ES-I3 (cell line): Measurements from ENCODE around the gene ALG9.
A peak's percentile ranks its signal among the peaks of the same experiment; 100 is the strongest.
"Not testable (repeated sequence)": the region's sequence is repeated elsewhere in the genome, so short reads cannot be mapped to it uniquely, and the experiment has no call there.

Source experiments
- H3K36me3 ChIP-seq: 2 replicates; pipeline ENCODE4 v1.6.1; 2013; ENCODE audit warnings: mild to moderate bottlenecking, low read length, control low read depth, moderate library complexity; ENCODE audit not compliant: insufficient read depth
- H3K4me1 ChIP-seq: 2 replicates; pipeline ENCODE4 v1.6.1; 2013; ENCODE audit warnings: mild to moderate bottlenecking, control low read depth, low read length; ENCODE audit not compliant: insufficient read depth
- H3K9ac ChIP-seq: 2 replicates; pipeline ENCODE4 v1.6.1; 2013; ENCODE audit warnings: low read depth, mild to moderate bottlenecking, low read length, moderate library complexity
- H3K9me3 ChIP-seq: 2 replicates; pipeline ENCODE4 v1.6.1; 2013; ENCODE audit warnings: mild to moderate bottlenecking, low read length, moderate library complexity; ENCODE audit not compliant: control insufficient read depth, insufficient read depth

ALG9 gene

GRCh38 chr11:111908639-111909305 is 37.4 kb upstream of the ALG9 start:
- Histone ChIP-seq H3K9me3 (no peaks in the 10 kb centered on the region), H3K36me3 (no peaks in the 10 kb centered on the region), H3K9ac (no peak overlapping the region)

GRCh38 chr11:111906680-111907079 is 35.3 kb upstream of the ALG9 start:
- H3K36me3 ChIP-seq, result no peaks in the 10 kb centered on the region
- H3K4me1 ChIP-seq, result peaks cover 4% of the 10 kb centered on the region; the same call in 1 of the 2 replicates
- H3K9me3 ChIP-seq, result no peaks in the 10 kb centered on the region
- no peak overlapping the region for H3K9ac ChIP-seq

More at GRCh38 chr11:111908639-111909305, 37.4 kb upstream of the ALG9 start:
- H3K4me1 ChIP-seq, result peaks cover 17% of the 10 kb centered on the region; the same call in 1 of the 2 replicates

GRCh38 chr11:111905411-111905810 is 34.0 kb upstream of the ALG9 start:
- H3K4me1 ChIP-seq, result no peaks in the 10 kb centered on the region
- H3K9me3 ChIP-seq, result no peaks in the 10 kb centered on the region
- no peaks in the 10 kb centered on the region for H3K36me3 ChIP-seq
- H3K9ac ChIP-seq, result no peak overlapping the region

- H3K36me3 ChIP-seq, result no peaks in the 10 kb centered on the region
- no peaks in the 10 kb centered on the region for H3K4me1 ChIP-seq
- H3K9me3 ChIP-seq, result no peaks in the 10 kb centered on the region
- no peak overlapping the region for H3K9ac ChIP-seq
These were observed 15.5 kb upstream of the ALG9 start for GRCh38 chr11:111886844-111887243.

GRCh38 chr11:111886032-111886431 is 14.7 kb upstream of the ALG9 start:
- H3K4me1 ChIP-seq, result no peaks in the 10 kb centered on the region
- H3K9me3 ChIP-seq, result no peaks in the 10 kb centered on the region
- no peaks in the 10 kb centered on the region for H3K36me3 ChIP-seq
- H3K9ac ChIP-seq, result no peak overlapping the region

- not testable (repeated sequence) for H3K4me1 ChIP-seq, H3K36me3 ChIP-seq
These were observed 13.7 kb upstream of the ALG9 start for GRCh38 chr11:111885053-111885452.

GRCh38 chr11:111882202-111882601 is 10.8 kb upstream of the ALG9 start:
- no peaks in the 10 kb centered on the region for H3K36me3 ChIP-seq
- no peak overlapping the region for H3K9ac ChIP-seq
- H3K4me1 ChIP-seq, result no peaks in the 10 kb centered on the region
- no peaks in the 10 kb centered on the region for H3K9me3 ChIP-seq

More at GRCh38 chr11:111885053-111885452, 13.7 kb upstream of the ALG9 start:
- not testable (repeated sequence) for H3K9ac ChIP-seq, H3K9me3 ChIP-seq

DNA sequence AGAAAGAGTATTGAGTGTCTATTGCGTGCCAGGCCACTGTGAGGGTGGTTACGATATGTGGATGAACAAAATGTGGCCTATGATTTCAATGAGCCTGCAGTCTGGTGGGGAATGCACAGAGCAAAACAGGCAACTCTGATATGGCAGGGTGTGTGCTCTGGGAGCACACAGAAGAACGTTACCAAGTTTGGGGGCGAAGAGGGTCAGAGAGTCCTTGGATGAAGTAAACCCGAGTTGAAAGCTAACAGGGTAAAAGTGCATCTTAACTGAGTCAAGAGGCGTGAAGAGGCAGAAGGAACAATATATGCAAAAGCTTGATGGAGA is 8.2 kb upstream of the ALG9 start:
- Histone ChIP-seq H3K9me3 (no peaks in the 10 kb centered on the region), H3K9ac (peak overlapping the region; percentile 74), H3K4me1 (no peaks in the 10 kb centered on the region), H3K36me3 (no peaks in the 10 kb centered on the region)

GRCh38 chr11:111878849-111879636 is 7.7 kb upstream of the ALG9 start, which contains the start of the genes CFAP68 and FDXACB1:
Gene CFAP68, plus strand, starts transcription at chr11:111879541. Its CDS starts 20 bp downstream, at chr11:111879561.
Gene FDXACB1, minus strand, starts transcription at chr11:111879165. Its CDS starts 33 bp downstream, at chr11:111879132.
- Histone ChIP-seq H3K4me1 (no peaks in the 10 kb centered on the region), H3K36me3 (no peaks in the 10 kb centered on the region), H3K9ac (peak within 1 kb of the TSS; percentile 74), H3K9me3 (no peaks in the 10 kb centered on the region)

- Histone ChIP-seq H3K4me1 (no peaks in the 10 kb centered on the region), H3K9ac (peak overlapping the region; percentile 74), H3K9me3 (no peaks in the 10 kb centered on the region), H3K36me3 (no peaks in the 10 kb centered on the region)
These were observed 7.0 kb upstream of the ALG9 start for GRCh38 chr11:111878385-111878848.

GRCh38 chr11:111871693-111872161 is 346 bp upstream of the ALG9 start:
- no peaks in the 10 kb centered on the region; the same call in 1 of the 2 replicates for H3K36me3 ChIP-seq
- no peaks in the 10 kb centered on the region for H3K9me3 ChIP-seq
- H3K4me1 ChIP-seq, result peaks cover 6% of the 10 kb centered on the region; the same call in 1 of the 2 replicates
- H3K9ac ChIP-seq, result peak overlapping the region; percentile 64

DNA sequence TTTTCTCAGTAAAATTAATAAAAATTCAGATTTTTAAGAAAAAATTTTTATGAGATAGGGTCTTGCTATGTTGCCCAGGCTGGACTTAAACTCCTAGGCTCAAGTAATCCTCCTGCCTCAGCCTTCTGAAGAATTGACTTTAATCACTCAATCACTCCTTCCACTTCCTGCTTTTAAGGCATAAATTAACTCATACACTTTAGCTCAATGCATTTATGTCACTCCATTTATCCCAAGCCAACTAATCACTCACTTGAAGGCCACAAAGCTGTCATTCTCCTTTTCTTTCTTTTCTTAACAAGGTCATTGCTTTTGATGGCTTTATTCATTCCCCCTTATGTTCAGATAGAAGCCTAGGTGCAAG is 877 bp downstream of the ALG9 start:
- Histone ChIP-seq H3K36me3 (no peaks in the 10 kb centered on the region; the same call in 1 of the 2 replicates), H3K9me3 (no peaks in the 10 kb centered on the region), H3K9ac (peak overlapping the region; percentile 64; the same call in 1 of the 2 replicates), H3K4me1 (peaks cover 6% of the 10 kb centered on the region; the same call in 1 of the 2 replicates)

- H3K36me3 ChIP-seq, result no peaks in the 10 kb centered on the region; the same call in 1 of the 2 replicates
- H3K4me1 ChIP-seq, result peaks cover 6% of the 10 kb centered on the region; the same call in 1 of the 2 replicates
- no peaks in the 10 kb centered on the region for H3K9me3 ChIP-seq
- H3K9ac ChIP-seq, result no peak overlapping the region
These were observed 1.3 kb downstream of the ALG9 start for GRCh38 chr11:111870113-111870512.

GRCh38 chr11:111860257-111860656 is 11.1 kb downstream of the ALG9 start:
- no peak overlapping the region for H3K9ac ChIP-seq
- H3K9me3 ChIP-seq, result no peaks in the 10 kb centered on the region
- H3K4me1 ChIP-seq, result no peaks in the 10 kb centered on the region
- H3K36me3 ChIP-seq, result peaks cover 2% of the 10 kb centered on the region; the same call in 1 of the 2 replicates
